PC-9 (cell line): Measurements from ENCODE around the gene AGO4. TPM values are rescaled to one million over a fixed set of nuclear protein-coding genes. Genes with fewer than 3 reads are reported as not detected.

Source experiments
- BruUV-seq: library from RNA; stranded (reverse); fragments of 400-500 nt; replicated peaks from 2 replicates; lab custom pipeline; 2021; lab: Mats Ljungman, UMichigan
- CTCF ChIA-PET: fragments of 300-600 bp; sonication (Branson Sonifier 250); formaldehyde crosslinking; loops from one replicate; lab custom pipeline; 2022; ENCODE audit warnings: antibody characterized with exemption; lab: Charles Lee
- POLR2A ChIA-PET: fragments of 300-600 bp; sonication (Branson Sonifier 250); formaldehyde crosslinking; loops from one replicate; lab custom pipeline; 2022; ENCODE audit warnings: antibody characterized with exemption; ENCODE audit not compliant: unreplicated experiment; lab: Charles Lee
- DNase-seq, 2 experiments: peaks; one replicate each; pipeline versions ENCODE4 v3.0.0 to v3.0.0-alpha.2; 2015 to 2022; ENCODE audit warnings: mixed read lengths in 1 of 2
- H2AFZ ChIP-seq: fragments of 200-600 bp; sonication (generic); 2 replicates; pipeline ENCODE4 v1.8.1; 2017; ENCODE audit warnings: antibody characterized with exemption
- H3F3A ChIP-seq: fragments of 200-600 bp; sonication (generic); 2 replicates; pipeline ENCODE4 v1.8.1; 2017; ENCODE audit warnings: antibody characterized with exemption, mild to moderate bottlenecking, low read depth; ENCODE audit not compliant: insufficient read depth
- H3K27ac ChIP-seq: fragments of 200-600 bp; sonication (generic); 2 replicates; pipeline ENCODE4 v1.6.1; 2016; ENCODE audit warnings: mixed run types
- H3K27me3 ChIP-seq: fragments of 200-600 bp; sonication (generic); 2 replicates; pipeline ENCODE4 v1.6.1; 2016; ENCODE audit warnings: low read depth, mixed run types; ENCODE audit not compliant: insufficient read depth
- H3K36me3 ChIP-seq: fragments of 200-600 bp; sonication (generic); 2 replicates; pipeline ENCODE4 v1.6.1; 2016; ENCODE audit warnings: low read depth, mixed run types
- H3K4me1 ChIP-seq: fragments of 200-600 bp; sonication (generic); replicated peaks from 2 replicates; pipeline ENCODE4 v1.6.1; 2016; ENCODE audit warnings: mixed run types; ENCODE audit not compliant: insufficient read depth
- H3K4me2 ChIP-seq: fragments of 200-600 bp; sonication (generic); 2 replicates; pipeline ENCODE4 v1.6.1; 2017; ENCODE audit warnings: mixed run types
- H3K4me3 ChIP-seq: fragments of 200-600 bp; sonication (generic); 2 replicates; pipeline ENCODE4 v1.6.1; 2016; ENCODE audit warnings: mixed run types
- H3K79me2 ChIP-seq: fragments of 200-600 bp; sonication (generic); 2 replicates; pipeline ENCODE4 v1.6.1; 2017; ENCODE audit warnings: low read depth, mixed run types
- H3K9me2 ChIP-seq: fragments of 200-600 bp; sonication (generic); 2 replicates; pipeline ENCODE4 v1.8.1; 2017; ENCODE audit warnings: mild to moderate bottlenecking; ENCODE audit not compliant: insufficient read depth
- H3K9me3 ChIP-seq: fragments of 200-600 bp; sonication (generic); 2 replicates; pipeline ENCODE4 v1.8.1; 2016; ENCODE audit warnings: low read depth; ENCODE audit not compliant: insufficient read depth
- H4K20me1 ChIP-seq: fragments of 200-600 bp; sonication (generic); 2 replicates; pipeline ENCODE4 v1.8.1; 2017; ENCODE audit not compliant: insufficient read depth
- CTCF ChIP-seq: fragments of 200-600 bp; sonication (generic); conservative IDR thresholded peaks from 2 replicates; pipeline ENCODE4 v1.6.1; 2017; ENCODE audit warnings: mixed run types, antibody characterized with exemption, mild to moderate bottlenecking, moderate library complexity
- EZH2 ChIP-seq: fragments of 200-600 bp; sonication (generic); IDR thresholded peaks from 2 replicates; pipeline ENCODE4 v1.8.0; 2017; ENCODE audit warnings: antibody characterized with exemption, low read depth
- intact Hi-C: fragments of 100-400 bp; cut with micrococcal nuclease; formaldehyde crosslinking; loops from one replicate; pipeline ENCODE4 v1.10.0; 2022; ENCODE audit not compliant: unreplicated experiment
- total RNA-seq: library from RNA; stranded (reverse); gene quantifications from 2 replicates; pipeline ENCODE4 v1.2.3, GENCODE V29; 2021

Gene AGO4
- total RNA-seq, 1 experiment from 2014 or later, result 12.4 TPM

GRCh38 chr1:35863136-35863535 lies 55.3 kb downstream of the AGO4 start:
- Histone ChIP-seq H3K9me3 (no peaks in the 10 kb centered on the region), H3K36me3 (no peaks in the 10 kb centered on the region), H3K27me3 (no peaks in the 10 kb centered on the region), H3K9me2 (no peaks in the 10 kb centered on the region), H4K20me1 (no peaks in the 10 kb centered on the region), H3F3A (no peaks in the 10 kb centered on the region; the same call in 1 of the 2 replicates), H3K27ac (no peak overlapping the region), H3K4me2 (no peak overlapping the region), H3K79me2 (no peaks in the 10 kb centered on the region), H3K4me3 (no peak overlapping the region), H2AFZ (no peak overlapping the region), H3K4me1 (no peaks in the 10 kb centered on the region)
- intact Hi-C loops, result no loop called here
- TF ChIP-seq EZH2, result no peak
- TF ChIP-seq CTCF, result no peak
- POLR2A ChIA-PET, result interaction anchor here (0.6 kb wide), 1 partner anchor 20 kb away, joined by 5 read pairs; the partner anchor contains the start of gene AGO1
- DNase-seq, result no peak
- CTCF ChIA-PET, result no interaction called here
- BruUV-seq, result no TSS peak

DNA sequence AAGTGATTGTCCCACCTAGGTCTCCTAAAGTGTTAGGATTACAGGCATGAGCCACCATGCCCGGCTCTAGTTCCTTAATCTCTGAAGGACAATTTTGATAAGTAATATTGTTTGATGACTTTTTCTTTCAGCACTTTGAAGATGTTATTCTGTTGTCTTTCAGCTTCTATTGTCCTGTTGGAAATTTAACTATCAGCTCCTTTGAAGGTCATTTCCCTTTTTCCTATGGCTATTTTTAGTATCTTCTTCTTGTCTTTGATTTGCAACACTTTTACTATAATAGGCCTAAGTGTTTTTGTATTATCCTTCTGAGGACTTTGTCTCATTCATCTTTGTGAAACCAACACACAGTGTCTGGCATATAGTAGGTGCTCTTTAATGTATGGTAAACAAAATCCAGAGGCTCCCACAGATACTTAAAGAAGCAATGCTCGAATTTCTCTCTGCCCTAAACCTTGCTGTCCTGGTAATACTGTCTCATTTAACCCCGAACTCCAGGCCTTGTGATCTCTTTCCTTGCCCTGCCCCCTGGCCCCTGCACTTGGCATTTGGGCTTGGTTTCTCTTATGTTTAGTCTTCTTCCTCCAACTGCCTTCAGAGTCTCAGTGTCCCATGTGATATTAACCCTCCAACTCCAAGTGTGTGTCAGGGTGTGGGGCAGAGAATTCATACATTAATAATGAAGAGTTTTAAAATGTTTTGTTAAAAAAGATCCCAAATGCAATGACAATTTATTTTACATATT lies 56.2 kb downstream of the AGO4 start:
- H3K9me3 ChIP-seq, result no peaks in the 10 kb centered on the region
- no peak for TF ChIP-seq EZH2
- no peak for TF ChIP-seq CTCF
- H4K20me1 ChIP-seq, result no peaks in the 10 kb centered on the region
- H3F3A ChIP-seq, result no peaks in the 10 kb centered on the region; the same call in 1 of the 2 replicates
- H3K27me3 ChIP-seq, result no peaks in the 10 kb centered on the region
- ChIA-PET CTCF (no interaction called here), POLR2A (no interaction called here)
- no peak overlapping the region for H3K4me3 ChIP-seq
- DNase-seq, result no peak
- no peak overlapping the region for H3K4me2 ChIP-seq
- no peak overlapping the region for H2AFZ ChIP-seq
- no peaks in the 10 kb centered on the region for H3K79me2 ChIP-seq
- H3K27ac ChIP-seq, result no peak overlapping the region
- intact Hi-C loops, result no loop called here
- H3K36me3 ChIP-seq, result no peaks in the 10 kb centered on the region
- no peaks in the 10 kb centered on the region for H3K9me2 ChIP-seq
- BruUV-seq, result no TSS peak
- H3K4me1 ChIP-seq, result no peaks in the 10 kb centered on the region

DNA sequence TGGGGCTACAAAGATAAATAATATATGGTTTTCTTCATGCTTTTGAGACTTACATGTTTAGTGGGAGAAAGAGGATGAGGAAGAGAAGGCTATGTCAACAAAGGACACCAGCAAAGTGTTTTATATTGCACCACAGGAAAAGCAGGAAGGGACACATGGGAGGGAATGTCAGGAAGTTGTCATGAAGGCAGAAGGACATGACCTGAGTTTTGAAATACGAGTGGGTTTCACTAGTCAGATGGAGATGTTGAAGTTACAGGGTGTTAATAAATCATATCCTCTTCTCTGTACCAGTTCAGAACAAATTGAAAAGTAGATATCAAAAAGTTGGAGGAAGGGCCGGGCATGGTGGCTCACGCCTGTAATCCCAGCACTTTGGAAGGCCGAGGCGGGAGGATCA lies 57.0 kb downstream of the AGO4 start:
- H3K4me3 ChIP-seq, result no peak overlapping the region
- no peaks in the 10 kb centered on the region; the same call in 1 of the 2 replicates for H3F3A ChIP-seq
- H3K4me2 ChIP-seq, result no peak overlapping the region
- no peaks in the 10 kb centered on the region for H3K36me3 ChIP-seq
- intact Hi-C loops, result no loop called here
- H3K27ac ChIP-seq, result no peak overlapping the region
- no peaks in the 10 kb centered on the region for H3K9me3 ChIP-seq
- BruUV-seq, result no TSS peak
- POLR2A ChIA-PET, result no interaction called here
- TF ChIP-seq CTCF (no peak), EZH2 (no peak)
- no peaks in the 10 kb centered on the region for H4K20me1 ChIP-seq
- no peaks in the 10 kb centered on the region for H3K27me3 ChIP-seq
- H3K9me2 ChIP-seq, result no peaks in the 10 kb centered on the region
- CTCF ChIA-PET, result interaction anchor here (0.6 kb wide), 1 partner anchor 15 kb away, joined by 3 read pairs; no protein-coding TSS in a partner anchor
- H3K4me1 ChIP-seq, result no peaks in the 10 kb centered on the region
- DNase-seq, result no peak
- H3K79me2 ChIP-seq, result no peaks in the 10 kb centered on the region
- no peak overlapping the region for H2AFZ ChIP-seq
